ENCODE data around the gene PDE3B.

GRCh38 chr11:14906578-14906977, 263.0 kb downstream of the PDE3B start:
- TF ChIP-seq POLR2AphosphoS5 (IDR thresholded peaks at IDR 0.05), result no peak
- TF ChIP-seq EP300 (IDR thresholded peaks at IDR 0.05), result no peak

Data from upper lobe of left lung (tissue), 4 donors.